H1 (cell line): ENCODE results near the gene PEX12. TPM values are rescaled to one million over a fixed set of nuclear protein-coding genes. Genes with fewer than 3 reads are reported as not detected.

ENCODE experiments used
- CTCF ChIA-PET: fragments of 300-600 bp; sonication (Branson Sonifier 250); formaldehyde crosslinking; loops from one replicate; lab custom pipeline; 2021; ENCODE audit not compliant: partially characterized antibody; lab: Charles Lee
- POLR2A ChIA-PET: fragments of 300-600 bp; sonication (Branson Sonifier 250); formaldehyde crosslinking; loops from one replicate; lab custom pipeline; 2021; ENCODE audit warnings: inconsistent platforms; ENCODE audit not compliant: partially characterized antibody; lab: Charles Lee
- DNase-seq, 2 experiments: peaks; one replicate each; pipeline versions ENCODE4 v3.0.0 to v3.0.0-alpha.2; 2010 to 2022; ENCODE audit warnings: low spot score in 2 of 2, low read depth in 1 of 2, mixed read lengths in 1 of 2
- FAIRE-seq: peaks from 2 replicates; lab custom pipeline; 2011; peaks lifted over from hg19 to GRCh38; lab: Jason Lieb, UNC
- H2AFZ ChIP-seq: 2 replicates; pipeline ENCODE4 v1.8.1; 2012; ENCODE audit warnings: low read length, inconsistent platforms
- H2AK5ac ChIP-seq: 2 replicates; pipeline ENCODE4 v1.6.1; 2013; ENCODE audit warnings: low read depth, low read length
- H2BK120ac ChIP-seq: replicated peaks from 2 replicates; pipeline ENCODE3; 2013; ENCODE audit warnings: low read depth, low read length, inconsistent platforms
- H2BK12ac ChIP-seq: 2 replicates; pipeline ENCODE4 v1.6.1; 2013; ENCODE audit warnings: low read depth, low read length
- H2BK15ac ChIP-seq: 2 replicates; pipeline ENCODE4 v1.6.1; 2013; ENCODE audit warnings: low read length
- H2BK20ac ChIP-seq: 2 replicates; pipeline ENCODE4 v1.6.1; 2013; ENCODE audit warnings: low read length
- H2BK5ac ChIP-seq: 2 replicates; pipeline ENCODE4 v1.6.1; 2013; ENCODE audit warnings: low read depth, low read length
- H3K14ac ChIP-seq: 2 replicates; pipeline ENCODE4 v1.6.1; 2013; ENCODE audit warnings: inconsistent platforms; ENCODE audit not compliant: insufficient read length
- H3K18ac ChIP-seq: 2 replicates; pipeline ENCODE4 v1.6.1; 2013; ENCODE audit warnings: low read length; ENCODE audit errors: extremely low read depth
- H3K23ac ChIP-seq: 2 replicates; pipeline ENCODE4 v1.6.1; 2013; ENCODE audit warnings: inconsistent platforms; ENCODE audit not compliant: insufficient read length
- H3K23me2 ChIP-seq: 2 replicates; pipeline ENCODE4 v1.6.1; 2013; ENCODE audit warnings: low read depth, low read length
- H3K27ac ChIP-seq: 2 replicates; pipeline ENCODE4 v1.6.1; 2011; ENCODE audit warnings: low read depth, low read length, inconsistent platforms
- H3K27me3 ChIP-seq, 4 experiments: replicated peaks in 1 of 4; 1 replicate in 1 of 4; 2 replicates in 3 of 4; pipeline versions ENCODE4 v1.6.1 to v1.8.1; 2011 to 2013; ENCODE audit warnings: low read length in 3 of 4, mild to moderate bottlenecking in 3 of 4, inconsistent platforms in 2 of 4, mixed read lengths in 2 of 4, moderate library complexity in 1 of 4; ENCODE audit not compliant: control insufficient read depth in 3 of 4, insufficient read depth in 3 of 4; ENCODE audit errors: extremely low read depth in 1 of 4
- H3K36me3 ChIP-seq, 4 experiments: 2 replicates each; pipeline versions ENCODE4 v1.6.1 to v1.8.1; 2011 to 2013; ENCODE audit warnings: mild to moderate bottlenecking in 4 of 4, low read length in 3 of 4, moderate library complexity in 2 of 4, control low read depth in 1 of 4, inconsistent platforms in 1 of 4; ENCODE audit not compliant: insufficient read depth in 4 of 4, control insufficient read depth in 2 of 4
- H3K4ac ChIP-seq: replicated peaks from 2 replicates; pipeline ENCODE3; 2013; ENCODE audit warnings: low read length, low read depth, mixed read lengths, inconsistent platforms; ENCODE audit not compliant: insufficient read length
- H3K4me1 ChIP-seq, 4 experiments: replicated peaks in 1 of 4; 1 replicate in 1 of 4; 2 replicates in 3 of 4; pipeline versions ENCODE4 v1.6.1 to v1.8.1; 2011 to 2013; ENCODE audit warnings: low read length in 3 of 4, inconsistent platforms in 2 of 4, mixed read lengths in 1 of 4; ENCODE audit not compliant: insufficient read depth in 4 of 4, control insufficient read depth in 3 of 4
- H3K4me2 ChIP-seq, 2 experiments: 2 replicates each; pipeline versions ENCODE4 v1.6.1 to v1.8.1; 2011 to 2013; ENCODE audit warnings: low read depth in 2 of 2, low read length in 2 of 2, control low read depth in 1 of 2, inconsistent platforms in 1 of 2, mild to moderate bottlenecking in 1 of 2; ENCODE audit not compliant: insufficient read depth in 1 of 2
- H3K4me3 ChIP-seq, 4 experiments: fragments of 200-600, 300-600 bp in 1 of 4; sonication (generic), shearing (Covaris generic), sonication (Bioruptor Twin) in 1 of 4; 2 replicates each; pipeline versions ENCODE4 v1.5.1 to v1.8.1; 2011 to 2016; ENCODE audit warnings: low read length in 4 of 4, low read depth in 3 of 4, control low read depth in 2 of 4, inconsistent platforms in 2 of 4, mild to moderate bottlenecking in 2 of 4, mixed read lengths in 1 of 4, moderate library complexity in 1 of 4; ENCODE audit not compliant: insufficient read depth in 2 of 4; ENCODE audit errors: extremely low read depth in 1 of 4
- H3K56ac ChIP-seq: replicated peaks from 2 replicates; pipeline ENCODE3; 2013; ENCODE audit warnings: low read depth, mild to moderate bottlenecking, mixed read lengths, low read length, inconsistent platforms; ENCODE audit not compliant: insufficient read length
- H3K79me1 ChIP-seq: 2 replicates; pipeline ENCODE4 v1.6.1; 2013; ENCODE audit warnings: low read depth, low read length, control low read depth
- H3K79me2 ChIP-seq, 2 experiments: 2 replicates each; pipeline versions ENCODE4 v1.6.1 to v1.8.1; 2012 to 2013; ENCODE audit warnings: low read length in 2 of 2, mild to moderate bottlenecking in 2 of 2, inconsistent platforms in 1 of 2; ENCODE audit not compliant: insufficient read depth in 2 of 2, control insufficient read depth in 1 of 2
- H3K9ac ChIP-seq, 4 experiments: replicated peaks in 1 of 4; 1 replicate in 1 of 4; 2 replicates in 3 of 4; pipeline versions ENCODE4 v1.6.1 to v1.8.1; 2011 to 2013; ENCODE audit warnings: low read depth in 3 of 4, low read length in 3 of 4, control low read depth in 2 of 4, mild to moderate bottlenecking in 2 of 4, moderate library complexity in 2 of 4, inconsistent platforms in 1 of 4; ENCODE audit errors: extremely low read depth in 1 of 4
- H3K9me3 ChIP-seq, 2 experiments: 2 replicates each; pipeline versions ENCODE4 v1.6.1 to v1.8.1; 2012 to 2013; ENCODE audit warnings: mild to moderate bottlenecking in 2 of 2, moderate library complexity in 2 of 2, control low read depth in 1 of 2, inconsistent platforms in 1 of 2, low read depth in 1 of 2, low read length in 1 of 2, mixed read lengths in 1 of 2; ENCODE audit not compliant: insufficient read depth in 2 of 2
- H4K20me1 ChIP-seq, 2 experiments: replicated peaks in 1 of 2; 2 replicates each; pipeline versions ENCODE3 to v1.8.1; 2011 to 2013; ENCODE audit warnings: inconsistent platforms in 2 of 2, low read length in 2 of 2, mild to moderate bottlenecking in 1 of 2; ENCODE audit not compliant: insufficient read depth in 2 of 2, control insufficient read depth in 1 of 2
- H4K5ac ChIP-seq: 2 replicates; pipeline ENCODE4 v1.6.1; 2013; ENCODE audit warnings: low read length, low read depth, mixed read lengths, inconsistent platforms; ENCODE audit not compliant: insufficient read length
- H4K8ac ChIP-seq: 2 replicates; pipeline ENCODE4 v1.8.0; 2013; ENCODE audit warnings: mild to moderate bottlenecking, moderate library complexity, low read length, inconsistent platforms; ENCODE audit not compliant: insufficient read depth; ENCODE audit errors: extremely low read depth
- H4K91ac ChIP-seq: replicated peaks from 2 replicates; pipeline ENCODE3; 2013; ENCODE audit warnings: low read length, mixed read lengths, inconsistent platforms; ENCODE audit not compliant: insufficient read length
- CREB1 ChIP-seq: IDR thresholded peaks from 2 replicates; pipeline ENCODE4 v1.6.1; 2012; ENCODE audit warnings: inconsistent platforms
- WGBS, 2 experiments: shearing (Covaris generic) in 1 of 2; methylation state at CpG; one replicate each; pipeline versions ENCODE4 v1.1.6 to v1.1.7; 2013 to 2015; ENCODE audit warnings: low lambda C conversion rate in 2 of 2, mixed read lengths in 2 of 2, inconsistent platforms in 1 of 2, low coverage in 1 of 2, missing lambda C conversion rate in 1 of 2; ENCODE audit not compliant: insufficient replicate concordance in 2 of 2, insufficient coverage in 1 of 2, insufficient read length in 1 of 2; ENCODE audit errors: extremely low coverage in 1 of 2, missing lambda C conversion rate in 1 of 2; 5-methylcytosine and 5-hydroxymethylcytosine counted together
- polyA plus RNA-seq, 7 experiments: library from polyadenylated mRNA; depleted of rRNA in 3 of 7; stranded (reverse) in 5 of 7; unstranded in 2 of 7; fragments of >200 nt in 5 of 7; fragments of 200-250 nt in 2 of 7; gene quantifications; 1 replicate in 5 of 7; 2 replicates in 1 of 7; 4 replicates in 1 of 7; pipeline versions ENCODE4 v1.2.1 to v1.2.3, GENCODE V29; 2011 to 2013; ENCODE audit warnings: missing spikeins in 2 of 7, mixed read lengths in 2 of 7
- total RNA-seq: library from RNA; stranded (reverse); fragmentation: NEBNext Ultra II Directional; extraction: Animal tissue kit (Norgen Biotek cat#: 25700); gene quantifications from 2 replicates; pipeline ENCODE4 v1.2.1, GENCODE V29; 2021

Gene PEX12
- total and polyA plus RNA-seq, 2 of the 8 experiments (the other 6 are each of a cell fraction or from before 2014, with no cell fraction given), result 3.0 to 5.9 TPM

DNA sequence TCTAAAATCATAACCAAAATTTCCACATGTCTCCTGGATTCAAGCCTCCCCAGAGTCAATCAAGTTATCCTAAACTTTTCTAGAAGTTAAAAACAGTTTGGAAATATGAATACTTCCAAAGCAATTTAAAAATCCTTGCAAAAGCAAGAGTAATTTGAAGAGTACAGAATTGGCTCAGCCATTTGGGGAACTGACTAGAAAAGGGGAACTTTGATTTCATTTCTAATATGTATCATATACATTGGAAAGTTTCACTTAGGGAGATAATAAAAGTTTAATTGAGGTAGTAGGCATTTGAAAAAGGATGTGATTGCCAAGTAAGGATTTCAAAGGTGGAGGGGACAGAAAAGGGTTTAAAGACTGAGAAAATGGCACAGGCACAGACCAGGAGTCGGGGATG, 31.9 kb downstream of the PEX12 start:
- Histone ChIP-seq H2BK120ac (no peak overlapping the region), H3K79me2 (no peaks in the 10 kb centered on the region), H2AFZ (no peak overlapping the region), H3K4me3 (no peak overlapping the region), H3K14ac (no peak overlapping the region), H3K27me3 (no peaks in the 10 kb centered on the region; a peak in 2 of 7 replicates), H2BK20ac (no peak overlapping the region), H4K5ac (no peak overlapping the region), H3K23me2 (no peaks in the 10 kb centered on the region), H4K20me1 (no peaks in the 10 kb centered on the region), H3K23ac (no peak overlapping the region), H3K4ac (no peak overlapping the region), H3K18ac (no peak overlapping the region), H3K56ac (no peak overlapping the region), H3K36me3 (no peaks in the 10 kb centered on the region), H4K91ac (no peak overlapping the region), H3K4me2 (no peak overlapping the region), H3K27ac (no peak overlapping the region), H2AK5ac (no peak overlapping the region), H2BK5ac (no peak overlapping the region), H3K9me3 (no peaks in the 10 kb centered on the region), H2BK12ac (no peak overlapping the region), H2BK15ac (no peak overlapping the region), H3K79me1 (no peaks in the 10 kb centered on the region), H3K4me1 (no peaks in the 10 kb centered on the region), H3K9ac (no peak overlapping the region), H4K8ac (no peak overlapping the region)
- no peak for FAIRE-seq
- no peak for DNase-seq
- CTCF ChIA-PET, result interaction anchor here (0.6 kb wide), 1 partner anchor 285 kb away, joined by 3 read pairs; no protein-coding TSS in a partner anchor
- POLR2A ChIA-PET, result no interaction called here
- no peak for TF ChIP-seq CREB1
- WGBS, 2 experiments, result 96% methylated on average over 1 of the region's 1 CpG; no CpG with 5 or more reads in 1 of the 2 experiments
